H1 (cell line): Measurements from ENCODE around the gene GTF2A1. TPM values are rescaled to one million over a fixed set of nuclear protein-coding genes. Genes with fewer than 3 reads are reported as not detected.

Experiments used
- CTCF ChIA-PET: fragments of 300-600 bp; sonication (Branson Sonifier 250); formaldehyde crosslinking; loops from one replicate; lab custom pipeline; 2021; ENCODE audit not compliant: partially characterized antibody; lab: Charles Lee
- POLR2A ChIA-PET: fragments of 300-600 bp; sonication (Branson Sonifier 250); formaldehyde crosslinking; loops from one replicate; lab custom pipeline; 2021; ENCODE audit warnings: inconsistent platforms; ENCODE audit not compliant: partially characterized antibody; lab: Charles Lee
- DNase-seq, 2 experiments: peaks; one replicate each; pipeline versions ENCODE4 v3.0.0 to v3.0.0-alpha.2; 2010 to 2022; ENCODE audit warnings: low spot score in 2 of 2, low read depth in 1 of 2, mixed read lengths in 1 of 2
- FAIRE-seq: peaks from 2 replicates; lab custom pipeline; 2011; peaks lifted over from hg19 to GRCh38; lab: Jason Lieb, UNC
- H2AFZ ChIP-seq: 2 replicates; pipeline ENCODE4 v1.8.1; 2012; ENCODE audit warnings: low read length, inconsistent platforms
- H2AK5ac ChIP-seq: 2 replicates; pipeline ENCODE4 v1.6.1; 2013; ENCODE audit warnings: low read depth, low read length
- H2BK120ac ChIP-seq: replicated peaks from 2 replicates; pipeline ENCODE3; 2013; ENCODE audit warnings: low read depth, low read length, inconsistent platforms
- H2BK12ac ChIP-seq: 2 replicates; pipeline ENCODE4 v1.6.1; 2013; ENCODE audit warnings: low read depth, low read length
- H2BK15ac ChIP-seq: 2 replicates; pipeline ENCODE4 v1.6.1; 2013; ENCODE audit warnings: low read length
- H2BK20ac ChIP-seq: 2 replicates; pipeline ENCODE4 v1.6.1; 2013; ENCODE audit warnings: low read length
- H2BK5ac ChIP-seq: 2 replicates; pipeline ENCODE4 v1.6.1; 2013; ENCODE audit warnings: low read depth, low read length
- H3K14ac ChIP-seq: 2 replicates; pipeline ENCODE4 v1.6.1; 2013; ENCODE audit warnings: inconsistent platforms; ENCODE audit not compliant: insufficient read length
- H3K18ac ChIP-seq: 2 replicates; pipeline ENCODE4 v1.6.1; 2013; ENCODE audit warnings: low read length; ENCODE audit errors: extremely low read depth
- H3K23ac ChIP-seq: 2 replicates; pipeline ENCODE4 v1.6.1; 2013; ENCODE audit warnings: inconsistent platforms; ENCODE audit not compliant: insufficient read length
- H3K23me2 ChIP-seq: 2 replicates; pipeline ENCODE4 v1.6.1; 2013; ENCODE audit warnings: low read depth, low read length
- H3K27ac ChIP-seq: 2 replicates; pipeline ENCODE4 v1.6.1; 2011; ENCODE audit warnings: low read depth, low read length, inconsistent platforms
- H3K27me3 ChIP-seq, 4 experiments: replicated peaks in 1 of 4; 1 replicate in 1 of 4; 2 replicates in 3 of 4; pipeline versions ENCODE4 v1.6.1 to v1.8.1; 2011 to 2013; ENCODE audit warnings: low read length in 3 of 4, mild to moderate bottlenecking in 3 of 4, inconsistent platforms in 2 of 4, mixed read lengths in 2 of 4, moderate library complexity in 1 of 4; ENCODE audit not compliant: control insufficient read depth in 3 of 4, insufficient read depth in 3 of 4; ENCODE audit errors: extremely low read depth in 1 of 4
- H3K36me3 ChIP-seq, 4 experiments: 2 replicates each; pipeline versions ENCODE4 v1.6.1 to v1.8.1; 2011 to 2013; ENCODE audit warnings: mild to moderate bottlenecking in 4 of 4, low read length in 3 of 4, moderate library complexity in 2 of 4, control low read depth in 1 of 4, inconsistent platforms in 1 of 4; ENCODE audit not compliant: insufficient read depth in 4 of 4, control insufficient read depth in 2 of 4
- H3K4ac ChIP-seq: replicated peaks from 2 replicates; pipeline ENCODE3; 2013; ENCODE audit warnings: low read length, low read depth, mixed read lengths, inconsistent platforms; ENCODE audit not compliant: insufficient read length
- H3K4me1 ChIP-seq, 4 experiments: replicated peaks in 1 of 4; 1 replicate in 1 of 4; 2 replicates in 3 of 4; pipeline versions ENCODE4 v1.6.1 to v1.8.1; 2011 to 2013; ENCODE audit warnings: low read length in 3 of 4, inconsistent platforms in 2 of 4, mixed read lengths in 1 of 4; ENCODE audit not compliant: insufficient read depth in 4 of 4, control insufficient read depth in 3 of 4
- H3K4me2 ChIP-seq, 2 experiments: 2 replicates each; pipeline versions ENCODE4 v1.6.1 to v1.8.1; 2011 to 2013; ENCODE audit warnings: low read depth in 2 of 2, low read length in 2 of 2, control low read depth in 1 of 2, inconsistent platforms in 1 of 2, mild to moderate bottlenecking in 1 of 2; ENCODE audit not compliant: insufficient read depth in 1 of 2
- H3K4me3 ChIP-seq, 4 experiments: fragments of 200-600, 300-600 bp in 1 of 4; sonication (generic), shearing (Covaris generic), sonication (Bioruptor Twin) in 1 of 4; 2 replicates each; pipeline versions ENCODE4 v1.5.1 to v1.8.1; 2011 to 2016; ENCODE audit warnings: low read length in 4 of 4, low read depth in 3 of 4, control low read depth in 2 of 4, inconsistent platforms in 2 of 4, mild to moderate bottlenecking in 2 of 4, mixed read lengths in 1 of 4, moderate library complexity in 1 of 4; ENCODE audit not compliant: insufficient read depth in 2 of 4; ENCODE audit errors: extremely low read depth in 1 of 4
- H3K56ac ChIP-seq: replicated peaks from 2 replicates; pipeline ENCODE3; 2013; ENCODE audit warnings: low read depth, mild to moderate bottlenecking, mixed read lengths, low read length, inconsistent platforms; ENCODE audit not compliant: insufficient read length
- H3K79me1 ChIP-seq: 2 replicates; pipeline ENCODE4 v1.6.1; 2013; ENCODE audit warnings: low read depth, low read length, control low read depth
- H3K79me2 ChIP-seq, 2 experiments: 2 replicates each; pipeline versions ENCODE4 v1.6.1 to v1.8.1; 2012 to 2013; ENCODE audit warnings: low read length in 2 of 2, mild to moderate bottlenecking in 2 of 2, inconsistent platforms in 1 of 2; ENCODE audit not compliant: insufficient read depth in 2 of 2, control insufficient read depth in 1 of 2
- H3K9ac ChIP-seq, 4 experiments: replicated peaks in 1 of 4; 1 replicate in 1 of 4; 2 replicates in 3 of 4; pipeline versions ENCODE4 v1.6.1 to v1.8.1; 2011 to 2013; ENCODE audit warnings: low read depth in 3 of 4, low read length in 3 of 4, control low read depth in 2 of 4, mild to moderate bottlenecking in 2 of 4, moderate library complexity in 2 of 4, inconsistent platforms in 1 of 4; ENCODE audit errors: extremely low read depth in 1 of 4
- H3K9me3 ChIP-seq, 2 experiments: 2 replicates each; pipeline versions ENCODE4 v1.6.1 to v1.8.1; 2012 to 2013; ENCODE audit warnings: mild to moderate bottlenecking in 2 of 2, moderate library complexity in 2 of 2, control low read depth in 1 of 2, inconsistent platforms in 1 of 2, low read depth in 1 of 2, low read length in 1 of 2, mixed read lengths in 1 of 2; ENCODE audit not compliant: insufficient read depth in 2 of 2
- H4K20me1 ChIP-seq, 2 experiments: replicated peaks in 1 of 2; 2 replicates each; pipeline versions ENCODE3 to v1.8.1; 2011 to 2013; ENCODE audit warnings: inconsistent platforms in 2 of 2, low read length in 2 of 2, mild to moderate bottlenecking in 1 of 2; ENCODE audit not compliant: insufficient read depth in 2 of 2, control insufficient read depth in 1 of 2
- H4K5ac ChIP-seq: 2 replicates; pipeline ENCODE4 v1.6.1; 2013; ENCODE audit warnings: low read length, low read depth, mixed read lengths, inconsistent platforms; ENCODE audit not compliant: insufficient read length
- H4K8ac ChIP-seq: 2 replicates; pipeline ENCODE4 v1.8.0; 2013; ENCODE audit warnings: mild to moderate bottlenecking, moderate library complexity, low read length, inconsistent platforms; ENCODE audit not compliant: insufficient read depth; ENCODE audit errors: extremely low read depth
- H4K91ac ChIP-seq: replicated peaks from 2 replicates; pipeline ENCODE3; 2013; ENCODE audit warnings: low read length, mixed read lengths, inconsistent platforms; ENCODE audit not compliant: insufficient read length
- CREB1 ChIP-seq: IDR thresholded peaks from 2 replicates; pipeline ENCODE4 v1.6.1; 2012; ENCODE audit warnings: inconsistent platforms
- CTCF ChIP-seq, 3 experiments: IDR thresholded peaks; 1 replicate in 2 of 3; 2 replicates in 1 of 3; pipeline versions ENCODE4 v1.5.1 to v1.6.1; 2011; ENCODE audit warnings: low read length in 3 of 3, mild to moderate bottlenecking in 3 of 3, inconsistent platforms in 2 of 3, low read depth in 1 of 3, moderate library complexity in 1 of 3; ENCODE audit not compliant: insufficient read depth in 1 of 3; ENCODE audit errors: control extremely low read depth in 1 of 3
- EP300 ChIP-seq, 2 experiments: IDR thresholded peaks; 1 replicate in 1 of 2; 2 replicates in 1 of 2; pipeline ENCODE4 v1.6.1; 2011 to 2012; ENCODE audit warnings: low read depth in 2 of 2, low read length in 2 of 2, mild to moderate bottlenecking in 2 of 2, borderline replicate concordance in 1 of 2, inconsistent platforms in 1 of 2, moderate library complexity in 1 of 2
- JUND ChIP-seq: IDR thresholded peaks from 2 replicates; pipeline ENCODE4 v1.6.1; 2011; ENCODE audit warnings: mild to moderate bottlenecking, improper control_type of control experiment, low read length
- NANOG ChIP-seq: IDR thresholded peaks from 2 replicates; pipeline ENCODE4 v1.6.1; 2011; ENCODE audit warnings: low read length, low read depth, mild to moderate bottlenecking, inconsistent platforms; ENCODE audit not compliant: insufficient read depth, poor library complexity, severe bottlenecking
- RBBP5 ChIP-seq: IDR thresholded peaks from 2 replicates; pipeline ENCODE4 v1.7.1; 2012; ENCODE audit warnings: low read depth, mild to moderate bottlenecking, inconsistent platforms, low read length, moderate library complexity, borderline replicate concordance
- RNF2 ChIP-seq: fragments of 200-900, 300-1000 bp; sonication (generic); IDR thresholded peaks from 2 replicates; pipeline ENCODE4 v1.7.1; 2016; ENCODE audit warnings: borderline replicate concordance, low read depth, mild to moderate bottlenecking, antibody characterized with exemption, low read length; ENCODE audit not compliant: poor library complexity, severe bottlenecking; ENCODE audit errors: missing control alignments
- SAP30 ChIP-seq: fragments of 300-600 bp; sonication (generic); IDR thresholded peaks from 2 replicates; pipeline ENCODE4 v1.7.1; 2012; ENCODE audit warnings: low read length, moderate library complexity, mild to moderate bottlenecking, inconsistent platforms; ENCODE audit not compliant: insufficient read depth, insufficient replicate concordance
- SIRT6 ChIP-seq: IDR thresholded peaks from one replicate; pipeline ENCODE4 v1.7.1; 2012; ENCODE audit warnings: low read length, inconsistent platforms
- WGBS, 2 experiments: shearing (Covaris generic) in 1 of 2; methylation state at CpG; one replicate each; pipeline versions ENCODE4 v1.1.6 to v1.1.7; 2013 to 2015; ENCODE audit warnings: low lambda C conversion rate in 2 of 2, mixed read lengths in 2 of 2, inconsistent platforms in 1 of 2, low coverage in 1 of 2, missing lambda C conversion rate in 1 of 2; ENCODE audit not compliant: insufficient replicate concordance in 2 of 2, insufficient coverage in 1 of 2, insufficient read length in 1 of 2; ENCODE audit errors: extremely low coverage in 1 of 2, missing lambda C conversion rate in 1 of 2; 5-methylcytosine and 5-hydroxymethylcytosine counted together
- polyA plus RNA-seq, 7 experiments: library from polyadenylated mRNA; depleted of rRNA in 3 of 7; stranded (reverse) in 5 of 7; unstranded in 2 of 7; fragments of >200 nt in 5 of 7; fragments of 200-250 nt in 2 of 7; gene quantifications; 1 replicate in 5 of 7; 2 replicates in 1 of 7; 4 replicates in 1 of 7; pipeline versions ENCODE4 v1.2.1 to v1.2.3, GENCODE V29; 2011 to 2013; ENCODE audit warnings: missing spikeins in 2 of 7, mixed read lengths in 2 of 7
- total RNA-seq: library from RNA; stranded (reverse); fragmentation: NEBNext Ultra II Directional; extraction: Animal tissue kit (Norgen Biotek cat#: 25700); gene quantifications from 2 replicates; pipeline ENCODE4 v1.2.1, GENCODE V29; 2021
- TF ChIP-seq, protein P1 (sequence below): IDR thresholded peaks from 2 replicates; pipeline ENCODE4 v1.6.1; 2012; ENCODE audit warnings: inconsistent platforms

The GTF2A1 gene
- total and polyA plus RNA-seq, 2 of the 8 experiments (the other 6 are each of a cell fraction or from before 2014, with no cell fraction given), result 24.1 to 57.8 TPM

DNA sequence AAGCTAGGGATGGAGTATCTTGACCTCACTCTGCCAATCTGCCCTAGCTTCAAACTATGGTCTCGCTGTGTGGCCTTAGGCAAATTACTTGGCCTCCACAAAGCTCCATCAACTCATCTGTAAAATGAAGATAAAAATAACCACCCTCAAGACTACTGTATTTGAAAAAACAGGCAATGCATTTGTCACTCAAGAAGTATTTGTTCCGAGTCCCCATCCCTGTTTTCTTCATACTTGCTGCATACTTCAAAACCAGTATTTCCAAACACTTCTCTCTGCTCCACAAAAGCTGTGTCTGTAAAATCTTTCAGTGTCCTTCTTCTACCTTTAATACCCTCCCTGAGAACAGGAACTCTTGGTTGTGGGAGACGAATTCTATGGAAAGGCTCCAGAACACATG, 47.9 kb downstream of the GTF2A1 start:
- no peak for DNase-seq
- H3K27ac ChIP-seq, result no peak overlapping the region
- ChIA-PET CTCF (interaction anchor here (0.6 to 4.5 kb wide), 9 partner anchors 11 to 829 kb away, joined by 3 to 65 read pairs (median 8); no protein-coding TSS in a partner anchor), POLR2A (interaction anchor here (0.6 to 1.4 kb wide), 3 partner anchors 9 to 304 kb away, joined by 3 read pairs; no protein-coding TSS in a partner anchor)
- H2BK5ac ChIP-seq, result no peak overlapping the region
- peaks cover 5% of the 10 kb centered on the region; the same call in 1 of the 2 replicates for H3K23me2 ChIP-seq
- no peak overlapping the region for H3K4me3 ChIP-seq
- H3K14ac ChIP-seq, result no peak overlapping the region
- no peak overlapping the region for H3K23ac ChIP-seq
- no peak overlapping the region for H3K56ac ChIP-seq
- no peak overlapping the region for H2AFZ ChIP-seq
- H2BK15ac ChIP-seq, result no peak overlapping the region
- peaks cover 0 to 5% (median 0%) of the 10 kb centered on the region in 4 experiments; a peak in 2 of 7 replicates for H3K4me1 ChIP-seq
- no peak overlapping the region for H2AK5ac ChIP-seq
- WGBS, 2 experiments, result 89% methylated on average over 3 of the region's 3 CpGs; no CpG with 5 or more reads in 1 of the 2 experiments
- H3K27me3 ChIP-seq, result no peaks in the 10 kb centered on the region
- no peak overlapping the region for H3K18ac ChIP-seq
- H3K79me2 ChIP-seq, result no peaks in the 10 kb centered on the region
- no peak for FAIRE-seq
- H3K9me3 ChIP-seq, result no peaks in the 10 kb centered on the region
- no peak overlapping the region for H2BK120ac ChIP-seq
- H2BK12ac ChIP-seq, result no peak overlapping the region
- no peak overlapping the region for H3K4me2 ChIP-seq
- H4K20me1 ChIP-seq, result no peaks in the 10 kb centered on the region
- no peak overlapping the region for H4K8ac ChIP-seq
- no peak overlapping the region for H4K5ac ChIP-seq
- no peak overlapping the region for H3K4ac ChIP-seq
- H3K36me3 ChIP-seq, result no peaks in the 10 kb centered on the region; a peak in 2 of 8 replicates
- H3K9ac ChIP-seq, result no peak overlapping the region
- no peaks in the 10 kb centered on the region for H3K79me1 ChIP-seq
- no peak overlapping the region for H4K91ac ChIP-seq
- H2BK20ac ChIP-seq, result no peak overlapping the region
- TF ChIP-seq JUND (no peak), CTCF (IDR thresholded peaks at IDR 0.05; ENCODE audit: control extremely low read depth in 1 of 3, insufficient read depth in 1 of 3, low read depth in 1 of 3, low read length in 3 of 3) (no peak), NANOG (no peak), SAP30 (no peak), CREB1 (no peak), EP300 (IDR thresholded peaks at IDR 0.05; ENCODE audit: borderline replicate concordance in 1 of 2, low read depth in 2 of 2, low read length in 2 of 2) (no peak), RBBP5 (no peak), SIRT6 (no peak), RNF2 (no peak)
- TF ChIP-seq, protein P1, sequence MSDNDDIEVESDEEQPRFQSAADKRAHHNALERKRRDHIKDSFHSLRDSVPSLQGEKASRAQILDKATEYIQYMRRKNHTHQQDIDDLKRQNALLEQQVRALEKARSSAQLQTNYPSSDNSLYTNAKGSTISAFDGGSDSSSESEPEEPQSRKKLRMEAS, result no peak
